Fibroblast of the conjunctiva (primary cell): ENCODE results near the gene PSMA6.
A peak's percentile ranks its signal among the peaks of the same experiment; 100 is the strongest.
"Not testable (repeated sequence)": the region's sequence is repeated elsewhere in the genome, so short reads cannot be mapped to it uniquely, and the experiment has no call there.

Source experiments
- DNase-seq: peaks from one replicate; pipeline ENCODE4 v3.0.0-alpha.2; 2010; ENCODE audit warnings: low read depth

Gene PSMA6

GRCh38 chr14:35292051-35292769 is at the start of gene PSMA6:
Gene PSMA6 (plus strand): TSS chr14:35292382. CDS start chr14:35292477, 95 bp downstream.
- DNase-seq, result peak; percentile 98

- no peak for DNase-seq
These were observed 49.4 kb upstream of the PSMA6 start for GRCh38 chr14:35242599-35243311.

- DNase-seq, result no peak
These were observed 48.2 kb upstream of the PSMA6 start for GRCh38 chr14:35243956-35244355.

GRCh38 chr14:35244542-35244941 is 47.6 kb upstream of the PSMA6 start:
- no peak for DNase-seq

GRCh38 chr14:35245051-35245450 is 47.1 kb upstream of the PSMA6 start:
- no peak for DNase-seq

GRCh38 chr14:35247777-35248475 is 44.3 kb upstream of the PSMA6 start:
- DNase-seq, result no peak

GRCh38 chr14:35248476-35248788 is 43.8 kb upstream of the PSMA6 start:
- DNase-seq, result no peak

- no peak for DNase-seq
These were observed 41.9 kb upstream of the PSMA6 start for GRCh38 chr14:35250319-35250718.

- DNase-seq, result no peak
These were observed 39.7 kb upstream of the PSMA6 start for GRCh38 chr14:35252451-35252868.

- not testable (repeated sequence) for DNase-seq
These were observed 39.1 kb upstream of the PSMA6 start for GRCh38 chr14:35253056-35253455.

GRCh38 chr14:35254034-35254622 is 38.1 kb upstream of the PSMA6 start:
- DNase-seq, result not testable (repeated sequence)

GRCh38 chr14:35254736-35255135 is 37.4 kb upstream of the PSMA6 start:
- no peak for DNase-seq

- DNase-seq, result no peak
These were observed 36.5 kb upstream of the PSMA6 start for GRCh38 chr14:35255711-35256110.

- no peak for DNase-seq
These were observed 34.4 kb upstream of the PSMA6 start for GRCh38 chr14:35257809-35258208.

- no peak for DNase-seq
These were observed 33.8 kb upstream of the PSMA6 start for GRCh38 chr14:35258420-35258819.

- DNase-seq, result no peak
These were observed 30.4 kb upstream of the PSMA6 start for GRCh38 chr14:35261774-35262173.

GRCh38 chr14:35262436-35262835 is 29.7 kb upstream of the PSMA6 start:
- no peak for DNase-seq

GRCh38 chr14:35268946-35269345 is 23.2 kb upstream of the PSMA6 start:
- DNase-seq, result no peak

GRCh38 chr14:35274805-35275204 is 17.4 kb upstream of the PSMA6 start:
- no peak for DNase-seq

GRCh38 chr14:35277179-35277578 is 15.0 kb upstream of the PSMA6 start:
- DNase-seq, result no peak

- DNase-seq, result no peak
These were observed 12.8 kb upstream of the PSMA6 start for GRCh38 chr14:35279369-35279768.

- DNase-seq, result no peak
These were observed 10.8 kb upstream of the PSMA6 start for GRCh38 chr14:35281341-35281740.

GRCh38 chr14:35284506-35284905 is 7.7 kb upstream of the PSMA6 start:
- DNase-seq, result no peak
